CD4-positive, alpha-beta T cell (primary cell): ENCODE measurements around the gene CACNG6. TPM values are rescaled to one million over a fixed set of nuclear protein-coding genes. Genes with fewer than 3 reads are reported as not detected.

Experiments
- ATAC-seq: fragments of 200-7000 bp; cut with Tn5 transposase; one replicate; pipeline ENCODE4 v1.10.0; 2022; ENCODE audit warnings: mild to moderate bottlenecking; ENCODE audit not compliant: poor library complexity
- CTCF ChIA-PET: fragments of 350-600 bp; sonication (Branson Sonifier 250); formaldehyde crosslinking; loops from one replicate; lab custom pipeline; 2021; ENCODE audit warnings: antibody characterized with exemption, inconsistent platforms; lab: Charles Lee
- POLR2A ChIA-PET: fragments of 350-600 bp; sonication (Branson Sonifier 250); formaldehyde crosslinking; loops from one replicate; lab custom pipeline; 2021; ENCODE audit warnings: antibody characterized with exemption, inconsistent platforms; lab: Charles Lee
- DNase-seq, 14 experiments: peaks; one replicate each; pipeline ENCODE4 v3.0.0-alpha.2; 2013 to 2020; ENCODE audit warnings: mixed read lengths in 2 of 14
- H3K27ac ChIP-seq, 2 donors: one replicate each; pipeline versions ENCODE4 v1.5.1 to v1.7.0; 2013; ENCODE audit warnings: low read length in 2 of 2, low read depth in 1 of 2, mild to moderate bottlenecking in 1 of 2
- H3K27me3 ChIP-seq, 2 experiments: 1 replicate in 1 of 2; 2 replicates in 1 of 2; pipeline versions ENCODE4 v1.6.1 to v1.7.0; 2013; ENCODE audit warnings: low read length in 2 of 2, control low read depth in 1 of 2, mild to moderate bottlenecking in 1 of 2, moderate library complexity in 1 of 2; ENCODE audit not compliant: insufficient read depth in 2 of 2, control insufficient read depth in 1 of 2
- H3K36me3 ChIP-seq: one replicate; pipeline ENCODE4 v1.6.1; 2013; ENCODE audit warnings: low read length, control low read depth; ENCODE audit not compliant: insufficient read depth
- H3K4me1 ChIP-seq: one replicate; pipeline ENCODE4 v1.6.1; 2013; ENCODE audit warnings: low read length, control low read depth; ENCODE audit not compliant: insufficient read depth
- H3K4me3 ChIP-seq: one replicate; pipeline ENCODE4 v1.5.1; 2013; ENCODE audit warnings: mild to moderate bottlenecking, low read length, moderate library complexity
- H3K9me3 ChIP-seq, 2 experiments: 1 replicate in 1 of 2; 2 replicates in 1 of 2; pipeline versions ENCODE4 v1.6.1 to v1.7.0; 2013; ENCODE audit warnings: low read length in 2 of 2, mild to moderate bottlenecking in 2 of 2, control low read depth in 1 of 2, moderate library complexity in 1 of 2; ENCODE audit not compliant: control insufficient read depth in 1 of 2, insufficient read depth in 1 of 2
- H3K27ac Mint-ChIP-seq: one replicate; pipeline ENCODE4 v1.8.0; 2020; ENCODE audit warnings: mixed read lengths
- H3K27me3 Mint-ChIP-seq: one replicate; pipeline ENCODE4 v1.8.0; 2021; ENCODE audit warnings: mixed read lengths
- H3K36me3 Mint-ChIP-seq: one replicate; pipeline ENCODE4 v1.8.0; 2021; ENCODE audit warnings: low read depth, mixed read lengths
- H3K4me1 Mint-ChIP-seq: one replicate; pipeline ENCODE4 v1.8.0; 2021; ENCODE audit warnings: low read depth, mixed read lengths
- H3K4me3 Mint-ChIP-seq: one replicate; pipeline ENCODE4 v1.8.0; 2020; ENCODE audit warnings: mild to moderate bottlenecking, mixed read lengths
- H3K9me3 Mint-ChIP-seq: one replicate; pipeline ENCODE4 v1.8.0; 2020; ENCODE audit warnings: mixed read lengths
- CTCF ChIP-seq: fragments of 200-600 bp; IDR thresholded peaks from one replicate; pipeline ENCODE4 v1.8.0; 2022; ENCODE audit warnings: antibody characterized with exemption, mild to moderate bottlenecking
- intact Hi-C, 2 experiments: fragments of 100-400 bp; cut with DNase I in 1 of 2; cut with micrococcal nuclease in 1 of 2; formaldehyde crosslinking; loops; one replicate each; pipeline versions ENCODE4 v1.15.1 to v1.9.0; 2023 to 2025; cut with DNase I, micrococcal nuclease
- total RNA-seq, 174 experiments: library from RNA in 2 of 174; stranded (reverse) in 2 of 174; gene quantifications; one replicate each; pipeline ENCODE4 v1.2.3 and lab custom pipeline; 2021 to 2026

The CACNG6 gene
- total RNA-seq, 2 experiments from 2014 or later: not detected

- no peaks in the 10 kb centered on the region for H3K36me3 Mint-ChIP-seq
- Histone ChIP-seq H3K27ac (no peak overlapping the region), H3K4me3 (no peak overlapping the region), H3K4me1 (no peaks in the 10 kb centered on the region), H3K9me3 (peaks cover 0 to 4% of the 10 kb centered on the region in 2 experiments), H3K36me3 (no peaks in the 10 kb centered on the region), H3K27me3 (peaks cover 18 to 19% of the 10 kb centered on the region in 2 experiments)
- no peak for DNase-seq
- H3K4me1 Mint-ChIP-seq: no peaks in the 10 kb centered on the region
- no peak overlapping the region for H3K27ac Mint-ChIP-seq
- no peak overlapping the region for H3K4me3 Mint-ChIP-seq
- no peak for ATAC-seq
- CTCF ChIA-PET: interaction anchor here (1.3 kb wide), 1 partner anchor 12 kb away, joined by 4 read pairs; no protein-coding TSS in a partner anchor
- H3K27me3 Mint-ChIP-seq: peaks cover 57% of the 10 kb centered on the region
- no peaks in the 10 kb centered on the region for H3K9me3 Mint-ChIP-seq
- POLR2A ChIA-PET: no interaction called here
- no peak for TF ChIP-seq CTCF
- intact Hi-C loops: no loop called here
These were observed 50.7 kb downstream of the CACNG6 start for GRCh38 chr19:54041969-54042606.

DNA sequence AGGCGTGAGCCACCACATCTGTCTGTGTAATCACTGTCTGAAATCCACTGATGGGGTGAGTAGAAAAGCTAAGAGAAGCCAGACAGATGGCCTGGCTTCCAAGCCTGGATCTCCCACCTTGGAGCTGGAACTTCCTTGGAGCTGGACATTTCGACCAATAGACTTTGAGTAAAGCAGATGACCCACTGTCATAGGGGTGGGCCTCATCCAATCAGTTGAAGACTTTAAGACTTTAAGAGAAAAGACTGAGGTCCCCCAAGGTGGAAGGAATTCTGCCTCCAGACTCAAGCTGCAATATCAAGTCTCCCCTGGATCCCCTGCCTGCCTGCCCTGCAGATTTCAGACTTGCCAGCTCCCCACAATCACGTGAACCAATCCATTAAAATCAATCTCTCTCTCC lies 51.6 kb downstream of the CACNG6 start:
- Histone ChIP-seq H3K36me3 (no peaks in the 10 kb centered on the region), H3K4me1 (no peaks in the 10 kb centered on the region), H3K27ac (no peak overlapping the region), H3K9me3 (peaks cover 0 to 4% of the 10 kb centered on the region in 2 experiments), H3K27me3 (peaks cover 18 to 19% of the 10 kb centered on the region in 2 experiments), H3K4me3 (no peak overlapping the region)
- Mint-ChIP-seq H3K4me3 (no peak overlapping the region), H3K27me3 (peaks cover 56% of the 10 kb centered on the region), H3K4me1 (no peaks in the 10 kb centered on the region), H3K27ac (no peak overlapping the region), H3K36me3 (no peaks in the 10 kb centered on the region), H3K9me3 (no peaks in the 10 kb centered on the region)
- ChIA-PET POLR2A (no interaction called here), CTCF (no interaction called here)
- ATAC-seq (no peak), DNase-seq (no peak)
- intact Hi-C loops: no loop called here
- no peak for TF ChIP-seq CTCF

- ATAC-seq (no peak), DNase-seq (no peak)
- Histone ChIP-seq H3K36me3 (no peaks in the 10 kb centered on the region), H3K4me1 (no peaks in the 10 kb centered on the region), H3K9me3 (no peaks in the 10 kb centered on the region), H3K27ac (no peak overlapping the region), H3K4me3 (no peak overlapping the region), H3K27me3 (peaks cover 15% of the 10 kb centered on the region in 2 experiments)
- peaks cover 2% of the 10 kb centered on the region for H3K9me3 Mint-ChIP-seq
- intact Hi-C loops: no loop called here
- H3K4me3 Mint-ChIP-seq: no peak overlapping the region
- H3K36me3 Mint-ChIP-seq: no peaks in the 10 kb centered on the region
- no peak overlapping the region for H3K27ac Mint-ChIP-seq
- TF ChIP-seq CTCF: no peak
- no peaks in the 10 kb centered on the region for H3K4me1 Mint-ChIP-seq
- peaks cover 59% of the 10 kb centered on the region for H3K27me3 Mint-ChIP-seq
- CTCF ChIA-PET: no interaction called here
- POLR2A ChIA-PET: no interaction called here
These were observed 54.3 kb downstream of the CACNG6 start for GRCh38 chr19:54045771-54046170.
